Measurements from ENCODE around the gene LRRC40.

GRCh38 chr1:70239940-70240339, 34.6 kb upstream of the LRRC40 start:
- TF ChIP-seq CTCF (IDR thresholded peaks at IDR 0.05; ENCODE audit: insufficient read depth, low read length) = no peak
- no peak for TF ChIP-seq REST (IDR thresholded peaks at IDR 0.05; ENCODE audit: insufficient replicate concordance, low read depth)

Measured in HL-60 (cell line).